Fibroblast of villous mesenchyme (primary cell): ENCODE measurements around the gene ZNF254. TPM values are rescaled to one million over a fixed set of nuclear protein-coding genes. Genes with fewer than 3 reads are reported as not detected.
A peak's percentile ranks its signal among the peaks of the same experiment; 100 is the strongest.
"Not testable (repeated sequence)": the region's sequence is repeated elsewhere in the genome, so short reads cannot be mapped to it uniquely, and the experiment has no call there.

Experiments
- DNase-seq: peaks from one replicate; pipeline ENCODE4 v3.0.0-alpha.2; 2010; ENCODE audit warnings: low read depth
- H3K4me3 ChIP-seq: 2 replicates; pipeline ENCODE4 v1.5.1; 2011; ENCODE audit warnings: low read depth, mild to moderate bottlenecking, low read length
- total RNA-seq: library from RNA; depleted of rRNA; stranded (reverse); fragments of >200 nt; gene quantifications from 2 replicates; pipeline ENCODE4 v1.2.3, GENCODE V29; 2012
- TF ChIP-seq, protein P1 (sequence below): IDR thresholded peaks from 2 replicates; pipeline ENCODE4 v1.5.1; 2012; ENCODE audit warnings: low read depth, mild to moderate bottlenecking, low read length; ENCODE audit not compliant: insufficient read depth

ZNF254 gene
- total RNA-seq, 1 donor, result 15.5 TPM

GRCh38 chr19:24081056-24081455, 5.9 kb upstream of the ZNF254 start:
- peak; percentile 61 for DNase-seq

GRCh38 chr19:24098359-24098758, 11.4 kb downstream of the ZNF254 start:
- TF ChIP-seq, protein P1, sequence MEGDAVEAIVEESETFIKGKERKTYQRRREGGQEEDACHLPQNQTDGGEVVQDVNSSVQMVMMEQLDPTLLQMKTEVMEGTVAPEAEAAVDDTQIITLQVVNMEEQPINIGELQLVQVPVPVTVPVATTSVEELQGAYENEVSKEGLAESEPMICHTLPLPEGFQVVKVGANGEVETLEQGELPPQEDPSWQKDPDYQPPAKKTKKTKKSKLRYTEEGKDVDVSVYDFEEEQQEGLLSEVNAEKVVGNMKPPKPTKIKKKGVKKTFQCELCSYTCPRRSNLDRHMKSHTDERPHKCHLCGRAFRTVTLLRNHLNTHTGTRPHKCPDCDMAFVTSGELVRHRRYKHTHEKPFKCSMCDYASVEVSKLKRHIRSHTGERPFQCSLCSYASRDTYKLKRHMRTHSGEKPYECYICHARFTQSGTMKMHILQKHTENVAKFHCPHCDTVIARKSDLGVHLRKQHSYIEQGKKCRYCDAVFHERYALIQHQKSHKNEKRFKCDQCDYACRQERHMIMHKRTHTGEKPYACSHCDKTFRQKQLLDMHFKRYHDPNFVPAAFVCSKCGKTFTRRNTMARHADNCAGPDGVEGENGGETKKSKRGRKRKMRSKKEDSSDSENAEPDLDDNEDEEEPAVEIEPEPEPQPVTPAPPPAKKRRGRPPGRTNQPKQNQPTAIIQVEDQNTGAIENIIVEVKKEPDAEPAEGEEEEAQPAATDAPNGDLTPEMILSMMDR, result no peak
- DNase-seq, result no peak
- no peak overlapping the region for H3K4me3 ChIP-seq

More at GRCh38 chr19:24081056-24081455, 5.9 kb upstream of the ZNF254 start:
- TF ChIP-seq, protein P1, result no peak
- H3K4me3 ChIP-seq, result no peak overlapping the region

- no peak overlapping the region for H3K4me3 ChIP-seq
- TF ChIP-seq, protein P1, result no peak
- peak; percentile 22 for DNase-seq
Observed at GRCh38 chr19:24099829-24100228, 12.8 kb downstream of the ZNF254 start.

DNA sequence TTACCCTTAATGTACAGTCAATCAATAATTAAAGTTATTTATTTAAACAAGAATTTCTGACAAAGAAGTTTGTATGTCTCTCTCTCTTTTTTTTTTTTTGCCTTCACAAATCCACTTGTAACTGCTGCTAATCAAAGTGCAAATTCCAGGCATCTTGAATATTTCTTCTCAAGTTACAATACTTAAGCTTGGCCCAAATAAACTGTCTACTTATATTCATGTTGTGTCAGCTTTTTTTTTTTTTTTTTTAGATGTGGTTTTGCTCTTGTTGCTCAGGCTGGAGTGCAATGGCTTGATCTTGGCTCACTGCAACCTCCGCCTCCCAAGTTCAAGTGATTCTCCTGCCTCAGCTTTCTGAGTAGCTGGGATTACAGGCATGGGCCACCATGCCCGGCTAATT, 13.6 kb downstream of the ZNF254 start:
- not testable (repeated sequence) for DNase-seq, H3K4me3 ChIP-seq

- TF ChIP-seq, protein P1, result no peak
- no peak for DNase-seq
- no peak overlapping the region for H3K4me3 ChIP-seq
Observed at GRCh38 chr19:24101459-24102115, 14.6 kb downstream of the ZNF254 start.

DNA sequence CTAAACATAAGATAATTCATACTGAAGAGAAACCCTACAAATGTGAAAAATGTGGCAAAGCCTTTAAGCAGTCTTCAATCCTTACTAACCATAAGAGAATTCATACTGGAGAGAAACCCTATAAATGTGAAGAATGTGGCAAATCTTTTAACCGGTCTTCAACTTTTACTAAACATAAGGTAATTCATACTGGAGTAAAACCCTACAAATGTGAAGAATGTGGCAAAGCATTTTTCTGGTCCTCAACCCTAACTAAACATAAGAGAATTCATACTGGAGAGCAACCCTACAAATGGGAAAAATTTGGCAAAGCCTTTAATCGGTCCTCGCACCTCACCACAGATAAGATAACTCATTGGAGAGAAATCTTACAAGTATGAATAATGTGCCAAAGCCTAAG, 40.6 kb downstream of the ZNF254 start:
- TF ChIP-seq, protein P1, result no peak
- no peak overlapping the region for H3K4me3 ChIP-seq
- DNase-seq, result no peak

DNA sequence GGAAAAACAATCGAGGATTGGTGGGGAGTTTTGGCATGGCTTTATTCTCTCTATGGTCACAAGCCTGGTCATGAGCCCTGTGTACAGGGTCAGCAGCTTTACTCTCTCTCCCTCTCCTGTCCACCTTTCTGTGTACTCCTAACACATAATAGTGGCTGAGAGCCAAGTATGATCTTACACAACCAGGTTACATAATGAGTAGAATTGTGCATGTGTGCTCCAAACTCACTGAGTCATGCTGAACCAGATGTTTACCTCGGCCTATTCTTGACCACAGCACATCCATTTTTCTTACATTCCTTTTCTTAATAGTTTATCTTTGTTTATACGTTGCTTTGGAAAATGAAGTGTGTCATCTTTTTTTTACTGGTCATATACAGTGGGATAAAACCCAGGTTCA, 53.1 kb downstream of the ZNF254 start:
- TF ChIP-seq, protein P1, result no peak
- peak; percentile 80 for DNase-seq
- no peak overlapping the region for H3K4me3 ChIP-seq
